ENCODE data around the gene ZDHHC11. TPM values are rescaled to one million over a fixed set of nuclear protein-coding genes. Genes with fewer than 3 reads are reported as not detected.

Gene ZDHHC11
- total and polyA plus RNA-seq, 2 of the 4 experiments (the other 2 are of a cell fraction): 0.36 to 1.6 TPM

GRCh38 chr5:749101-749670 is 101.6 kb downstream of the ZDHHC11 start:
- H2AK5ac ChIP-seq (ENCODE audit: low read depth, low read length): no peak overlapping the region
- H2BK20ac ChIP-seq (ENCODE audit: low read depth, low read length): no peak overlapping the region
- BruUV-seq (replicated peaks): no TSS peak
- H2BK15ac ChIP-seq (ENCODE audit: low read depth, low read length): no peak overlapping the region
- H2BK120ac ChIP-seq (ENCODE audit: low read depth, low read length): no peak overlapping the region
- no peak overlapping the region for H3K23ac ChIP-seq (ENCODE audit: low read depth, low read length)
- 67% methylated on average over 10 of the region's 14 CpGs; no CpG with 5 or more reads in 1 of the 2 experiments for WGBS, 2 experiments (ENCODE audit: extremely low coverage in 2 of 2, insufficient read length in 1 of 2)
- no peak overlapping the region for H3K18ac ChIP-seq (ENCODE audit: low read depth, low read length)
- no peaks in the 10 kb centered on the region for H3K79me1 ChIP-seq (ENCODE audit: low read depth in 1 of 2, low read length in 2 of 2)
- H4K5ac ChIP-seq (ENCODE audit: low read depth, low read length): no peak overlapping the region
- dilution Hi-C loops (cut with HindIII; ENCODE audit: low sequenced_read_pairs, unreplicated experiment) (no loop called here), intact Hi-C loops (cut with micrococcal nuclease) (no loop called here), in situ Hi-C loops (cut with MboI; ENCODE audit: low sequenced_read_pairs) (no loop called here)
- H4K8ac ChIP-seq (ENCODE audit: low read depth in 2 of 2, low read length in 2 of 2): no peak overlapping the region
- CTCF ChIA-PET: no interaction called here
- H3K4me3 ChIP-seq (ENCODE audit: insufficient read depth, low read depth, low read length): no peak overlapping the region
- H4K20me1 ChIP-seq (ENCODE audit: insufficient read depth, low read length): no peaks in the 10 kb centered on the region
- H3K9me3 ChIP-seq (ENCODE audit: control insufficient read depth, insufficient read depth, low read length): no peaks in the 10 kb centered on the region
- DNase-seq (no peak), ATAC-seq (ENCODE audit: low read depth) (no peak)
- no peak for TF ChIP-seq MAFK (IDR thresholded peaks at IDR 0.05; ENCODE audit: low read depth, low read length)
- TF ChIP-seq CEBPB (IDR thresholded peaks at IDR 0.05; ENCODE audit: low read depth, low read length): no peak
- no peak for TF ChIP-seq CTCF (conservative IDR thresholded peaks at IDR 0.05; ENCODE audit: low read depth, low read length)
- no peak for TF ChIP-seq RFX5 (IDR thresholded peaks at IDR 0.05; ENCODE audit: low read depth, low read length)
- no peak for TF ChIP-seq CHD1 (IDR thresholded peaks at IDR 0.05; ENCODE audit: low read depth, low read length)
- TF ChIP-seq MAZ (IDR thresholded peaks at IDR 0.05; ENCODE audit: borderline replicate concordance, low read depth, low read length): no peak
- TF ChIP-seq, protein P1, sequence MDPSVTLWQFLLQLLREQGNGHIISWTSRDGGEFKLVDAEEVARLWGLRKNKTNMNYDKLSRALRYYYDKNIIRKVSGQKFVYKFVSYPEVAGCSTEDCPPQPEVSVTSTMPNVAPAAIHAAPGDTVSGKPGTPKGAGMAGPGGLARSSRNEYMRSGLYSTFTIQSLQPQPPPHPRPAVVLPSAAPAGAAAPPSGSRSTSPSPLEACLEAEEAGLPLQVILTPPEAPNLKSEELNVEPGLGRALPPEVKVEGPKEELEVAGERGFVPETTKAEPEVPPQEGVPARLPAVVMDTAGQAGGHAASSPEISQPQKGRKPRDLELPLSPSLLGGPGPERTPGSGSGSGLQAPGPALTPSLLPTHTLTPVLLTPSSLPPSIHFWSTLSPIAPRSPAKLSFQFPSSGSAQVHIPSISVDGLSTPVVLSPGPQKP (IDR thresholded peaks at IDR 0.05; ENCODE audit: borderline replicate concordance, low read depth, low read length): no peak
- TF ChIP-seq RCOR1 (IDR thresholded peaks at IDR 0.05; ENCODE audit: insufficient replicate concordance, low read length): no peak
- TF ChIP-seq RAD21 (IDR thresholded peaks at IDR 0.05; ENCODE audit: low read length): no peak
- TF ChIP-seq FOS (IDR thresholded peaks at IDR 0.05; ENCODE audit: low read depth, low read length): no peak
- TF ChIP-seq MXI1 (IDR thresholded peaks at IDR 0.05; ENCODE audit: borderline replicate concordance, low read depth, low read length): no peak
- no peak for TF ChIP-seq POLR2A (IDR thresholded peaks at IDR 0.05; ENCODE audit: low read depth, low read length)
- no peak for TF ChIP-seq BHLHE40 (IDR thresholded peaks at IDR 0.05; ENCODE audit: low read depth, low read length)
- TF ChIP-seq SMC3 (IDR thresholded peaks at IDR 0.05; ENCODE audit: low read depth, low read length): no peak
- H3K27me3 ChIP-seq (ENCODE audit: control insufficient read depth, insufficient read depth, low read length): peaks cover 2% of the 10 kb centered on the region; the same call in 1 of the 2 replicates
- H2AFZ ChIP-seq (replicated peaks; ENCODE audit: low read length, poor library complexity): no peak overlapping the region
- no peaks in the 10 kb centered on the region for H3K9me1 ChIP-seq (ENCODE audit: insufficient read depth, low read length)
- no peak overlapping the region for H3K4me2 ChIP-seq (ENCODE audit: low read depth, low read length)
- no peak overlapping the region for H2BK5ac ChIP-seq (ENCODE audit: low read depth, low read length, poor library complexity, severe bottlenecking)
- H3K4me1 ChIP-seq (ENCODE audit: control insufficient read depth, insufficient read depth, low read length): no peaks in the 10 kb centered on the region
- no peaks in the 10 kb centered on the region for H3K36me3 ChIP-seq (ENCODE audit: control insufficient read depth, insufficient read depth, low read length)
- H3K14ac ChIP-seq (replicated peaks; ENCODE audit: low read depth, low read length): no peak overlapping the region
- H3K4ac ChIP-seq (ENCODE audit: low read depth, low read length): no peak overlapping the region
- H3K27ac ChIP-seq (ENCODE audit: insufficient read depth, low read length): no peak overlapping the region
- H4K91ac ChIP-seq (ENCODE audit: insufficient read depth, low read depth, low read length): no peak overlapping the region
- POLR2A ChIA-PET (ENCODE audit: unreplicated experiment): no interaction called here
- H2AK9ac ChIP-seq (replicated peaks; ENCODE audit: low read depth, low read length, poor library complexity): no peak overlapping the region
- no peak overlapping the region for H3K9ac ChIP-seq (ENCODE audit: low read depth, low read length)
- no peak overlapping the region for H3K56ac ChIP-seq (ENCODE audit: extremely low read depth, insufficient read depth, low read length)
